PFSK-1 (cell line): Measurements from ENCODE around the gene CLIP3.

ENCODE experiments used
- POLR2AphosphoS5 ChIP-seq: IDR thresholded peaks from 2 replicates; pipeline ENCODE4 v1.6.1; 2012; ENCODE audit warnings: low read depth, mild to moderate bottlenecking, control low read depth, low read length, moderate library complexity
- TAF1 ChIP-seq: IDR thresholded peaks from 2 replicates; pipeline ENCODE4 v1.6.1; 2012; ENCODE audit warnings: low read length, control low read depth, borderline replicate concordance; ENCODE audit not compliant: insufficient read depth

DNA sequence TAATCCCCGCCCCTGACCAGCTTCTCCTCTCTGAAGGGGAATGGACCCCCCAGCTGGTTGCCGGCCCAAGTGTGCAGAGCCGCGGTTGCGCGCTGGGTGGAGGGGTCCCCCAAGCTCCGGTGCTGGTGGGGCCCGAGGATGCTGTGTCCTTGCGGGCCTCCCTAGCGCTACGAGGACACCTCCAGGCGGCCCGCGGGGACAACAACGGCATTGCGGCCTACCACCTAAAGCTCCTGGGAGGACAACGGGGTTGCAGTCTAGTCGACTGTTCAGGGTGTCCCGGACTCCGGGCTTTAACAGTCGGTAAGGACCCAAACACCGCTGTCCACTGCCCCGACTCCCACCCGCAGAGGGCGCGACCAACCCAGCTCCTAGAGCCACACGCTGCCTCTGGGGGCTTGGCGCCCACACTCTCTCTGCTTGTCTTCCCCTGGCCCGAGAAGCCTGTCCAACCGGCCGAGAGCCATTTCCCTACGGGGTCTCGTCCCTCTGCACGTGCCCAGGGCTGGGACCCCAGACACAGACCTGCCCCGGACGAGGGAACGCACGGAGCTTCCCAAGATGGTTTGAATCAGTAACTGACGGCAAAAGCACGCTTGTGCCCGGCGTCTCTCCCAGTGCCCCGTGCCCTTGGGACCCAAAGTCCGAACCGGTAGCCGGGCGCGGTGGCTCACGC is 38.6 kb downstream of the CLIP3 start:
- TF ChIP-seq POLR2AphosphoS5 (no peak), TAF1 (no peak)
